Measurements from ENCODE around the gene DLGAP1. TPM values are rescaled to one million over a fixed set of nuclear protein-coding genes. Genes with fewer than 3 reads are reported as not detected.

The DLGAP1 gene
- total RNA-seq, 1 experiment from 2014 or later = 23.0 TPM

DNA sequence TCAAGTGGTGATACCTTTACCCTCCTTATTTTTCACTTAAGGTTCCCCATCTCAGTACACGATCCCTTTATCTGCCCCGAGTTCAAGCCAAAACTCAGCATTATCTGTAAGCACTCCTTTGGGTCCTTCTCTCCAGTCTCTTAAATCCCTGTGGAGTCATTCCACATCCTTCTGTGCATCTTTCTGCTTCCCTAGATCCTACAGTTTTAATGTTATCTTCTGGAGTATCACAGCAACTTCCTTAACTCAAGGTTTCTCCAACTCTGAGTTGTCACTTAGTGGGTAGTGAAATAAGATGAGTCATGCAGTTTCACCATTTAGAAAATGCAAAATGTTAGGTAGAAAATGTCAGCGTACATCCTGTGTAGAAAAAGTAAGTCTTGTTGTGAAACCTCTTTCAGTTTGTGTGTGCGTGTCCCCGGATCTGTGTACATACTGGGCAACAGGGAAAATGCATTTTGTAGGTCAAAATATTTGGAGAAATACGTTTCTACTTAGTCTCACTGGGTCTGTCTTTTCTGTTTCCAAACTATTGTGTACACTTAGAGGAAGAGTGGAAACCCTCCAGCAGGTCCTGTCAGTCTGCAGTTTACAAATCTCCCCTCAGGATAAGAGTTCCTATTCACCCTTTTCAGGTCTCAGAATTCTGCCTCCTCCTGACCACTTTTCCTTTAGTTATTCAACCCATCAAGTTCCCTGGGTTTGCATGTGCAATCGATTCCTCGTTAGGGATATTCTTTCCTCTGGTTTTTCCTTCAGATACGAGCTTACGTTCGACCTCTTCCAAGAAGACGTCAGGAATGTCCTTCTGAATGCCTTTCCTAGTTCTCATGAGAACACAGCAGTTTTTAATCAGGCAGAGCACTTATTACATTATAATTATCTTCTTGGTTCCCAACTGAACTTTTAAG is 850.4 kb downstream of the DLGAP1 start:
- Mint-ChIP-seq H3K9me3 (no peaks in the 10 kb centered on the region; the same call in 1 of the 2 replicates), H3K27ac (no peak overlapping the region), H3K4me1 (peaks cover 24% of the 10 kb centered on the region), H3K4me3 (no peak overlapping the region), H3K36me3 (peaks cover 22% of the 10 kb centered on the region), H3K27me3 (ENCODE audit: low read depth) (no peaks in the 10 kb centered on the region)
- CTCF ChIA-PET = interaction anchor here (0.9 to 4.9 kb wide), 12 partner anchors 8 to 390 kb away, joined by 3 to 72 read pairs (median 15); no protein-coding TSS in a partner anchor
- POLR2A ChIA-PET = interaction anchor here (0.6 to 2.2 kb wide), 14 partner anchors 10 to 343 kb away, joined by 3 to 41 read pairs (median 6); partner anchors contain the start of gene MYL12B
- TF ChIP-seq, protein P1, sequence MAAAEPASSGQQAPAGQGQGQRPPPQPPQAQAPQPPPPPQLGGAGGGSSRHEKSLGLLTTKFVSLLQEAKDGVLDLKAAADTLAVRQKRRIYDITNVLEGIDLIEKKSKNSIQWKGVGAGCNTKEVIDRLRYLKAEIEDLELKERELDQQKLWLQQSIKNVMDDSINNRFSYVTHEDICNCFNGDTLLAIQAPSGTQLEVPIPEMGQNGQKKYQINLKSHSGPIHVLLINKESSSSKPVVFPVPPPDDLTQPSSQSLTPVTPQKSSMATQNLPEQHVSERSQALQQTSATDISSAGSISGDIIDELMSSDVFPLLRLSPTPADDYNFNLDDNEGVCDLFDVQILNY (CRISPR knock-in tag; IDR thresholded peaks at IDR 0.05) = no peak
- 0 out of 2 replicates have a peak, but pooled peaks have one; percentile 25 for TF ChIP-seq ETV6 (CRISPR knock-in tag; IDR thresholded peaks at IDR 0.05)
- 0 out of 2 replicates have a peak, but pooled peaks have one; percentile 23 for TF ChIP-seq ZNF425 (CRISPR knock-in tag; conservative IDR thresholded peaks at IDR 0.05)
- 0 out of 2 replicates have a peak, but pooled peaks have one; percentile 13 for TF ChIP-seq NFATC4 (CRISPR knock-in tag; IDR thresholded peaks at IDR 0.05)
- TF ChIP-seq ZNF219 (CRISPR knock-in tag; IDR thresholded peaks at IDR 0.05; ENCODE audit: borderline replicate concordance) = no peak
- no peak for TF ChIP-seq SOX15 (CRISPR knock-in tag; IDR thresholded peaks at IDR 0.05)
- peak; percentile 71; the same call in 1 of the 2 replicates for TF ChIP-seq GABPB1 (CRISPR knock-in tag; IDR thresholded peaks at IDR 0.05)
- no peak for TF ChIP-seq CREB1 (CRISPR knock-in tag; IDR thresholded peaks at IDR 0.05)
- no peak for TF ChIP-seq CDX4 (CRISPR knock-in tag; IDR thresholded peaks at IDR 0.05; ENCODE audit: borderline replicate concordance)
- no peak for TF ChIP-seq IRF2 (CRISPR knock-in tag; IDR thresholded peaks at IDR 0.05; ENCODE audit: borderline replicate concordance, low read depth)
- no peak for ATAC-seq
- no peak for DNase-seq (ENCODE audit: low spot score)

DNA sequence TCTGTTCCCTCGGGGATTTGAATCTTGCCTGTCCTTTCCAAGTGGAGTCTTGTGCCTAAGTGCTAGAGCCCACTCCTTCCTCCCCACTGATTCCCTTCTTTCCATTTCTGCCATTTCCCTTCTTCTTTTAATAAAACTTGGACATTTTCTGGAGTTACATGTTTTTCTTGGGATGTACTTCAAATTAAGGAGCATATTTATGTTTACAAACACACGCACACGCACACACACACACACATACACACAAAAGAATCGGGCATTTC is 850.9 kb downstream of the DLGAP1 start:
- no peaks in the 10 kb centered on the region; the same call in 1 of the 2 replicates for H3K9me3 Mint-ChIP-seq
- no peak overlapping the region for H3K27ac Mint-ChIP-seq
- peaks cover 23% of the 10 kb centered on the region for H3K4me1 Mint-ChIP-seq
- ChIA-PET POLR2A (interaction anchor here (0.7 to 2.2 kb wide), 17 partner anchors 7 to 356 kb away, joined by 3 to 41 read pairs (median 5); partner anchors contain the start of genes MYL12A, MYL12B and TGIF1), CTCF (interaction anchor here (0.8 to 3.9 kb wide), 15 partner anchors 9 to 307 kb away, joined by 3 to 72 read pairs (median 5); no protein-coding TSS in a partner anchor)
- no peak for DNase-seq (ENCODE audit: low spot score)
- peaks cover 16% of the 10 kb centered on the region for H3K36me3 Mint-ChIP-seq
- TF ChIP-seq HMGA2 (CRISPR knock-in tag; IDR thresholded peaks at IDR 0.05) (no peak), FOXP1 (CRISPR knock-in tag; IDR thresholded peaks at IDR 0.05; ENCODE audit: borderline replicate concordance) (no peak)
- TF ChIP-seq, protein P2, sequence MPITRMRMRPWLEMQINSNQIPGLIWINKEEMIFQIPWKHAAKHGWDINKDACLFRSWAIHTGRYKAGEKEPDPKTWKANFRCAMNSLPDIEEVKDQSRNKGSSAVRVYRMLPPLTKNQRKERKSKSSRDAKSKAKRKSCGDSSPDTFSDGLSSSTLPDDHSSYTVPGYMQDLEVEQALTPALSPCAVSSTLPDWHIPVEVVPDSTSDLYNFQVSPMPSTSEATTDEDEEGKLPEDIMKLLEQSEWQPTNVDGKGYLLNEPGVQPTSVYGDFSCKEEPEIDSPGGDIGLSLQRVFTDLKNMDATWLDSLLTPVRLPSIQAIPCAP (CRISPR knock-in tag; IDR thresholded peaks at IDR 0.05) = no peak
- H3K27me3 Mint-ChIP-seq (ENCODE audit: low read depth) = no peaks in the 10 kb centered on the region
- ATAC-seq = no peak
- H3K4me3 Mint-ChIP-seq = no peak overlapping the region

DNA sequence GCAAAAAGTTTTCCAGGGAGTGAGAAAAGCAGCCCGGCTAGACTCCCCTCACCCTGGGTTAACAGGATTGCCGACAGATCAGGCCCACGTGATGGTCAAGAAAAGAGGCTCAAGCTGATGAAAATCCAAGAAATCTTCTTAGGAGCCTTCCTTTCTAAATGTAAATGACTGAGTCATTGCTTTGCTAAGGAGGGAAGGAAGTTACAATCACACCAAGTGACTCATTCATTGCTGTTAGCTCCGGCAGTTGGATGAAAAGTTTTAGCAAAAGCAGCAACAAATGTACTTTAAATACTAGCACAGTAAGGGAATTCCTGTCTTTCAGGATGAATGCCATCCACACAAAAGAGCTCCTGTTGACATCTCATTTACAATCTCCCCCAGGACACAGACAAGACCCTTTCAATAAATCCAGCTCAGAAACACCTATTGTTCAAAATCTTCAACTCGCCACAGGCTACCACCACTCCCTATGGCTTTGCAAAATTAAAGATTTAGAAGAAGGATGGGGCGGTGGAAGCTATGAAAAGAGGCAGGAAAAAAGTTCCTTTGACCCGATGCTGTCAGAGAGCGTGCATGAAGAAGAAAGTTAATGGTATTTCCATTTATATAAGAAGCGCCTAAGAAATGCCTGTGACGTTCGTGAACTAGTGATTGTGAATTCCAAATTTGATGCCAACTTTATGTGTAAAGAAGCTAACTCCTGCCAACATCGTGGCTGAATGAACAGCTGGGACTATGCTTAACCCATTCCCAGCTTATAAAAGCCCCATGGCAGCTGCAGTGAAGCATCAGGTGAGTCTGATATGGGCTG is 851.5 kb downstream of the DLGAP1 start:
- no peak overlapping the region for H3K4me3 Mint-ChIP-seq
- H3K9me3 Mint-ChIP-seq = no peaks in the 10 kb centered on the region
- POLR2A ChIA-PET = interaction anchor here (0.6 to 2.2 kb wide), 24 partner anchors 8 to 358 kb away, joined by 3 to 41 read pairs (median 5); partner anchors contain the start of genes MYL12A, MYL12B and TGIF1
- DNase-seq (ENCODE audit: low spot score) (peak; percentile 59), ATAC-seq (peak; percentile 73)
- no peaks in the 10 kb centered on the region for H3K27me3 Mint-ChIP-seq (ENCODE audit: low read depth)
- peaks cover 13% of the 10 kb centered on the region for H3K36me3 Mint-ChIP-seq
- peaks cover 28% of the 10 kb centered on the region for H3K4me1 Mint-ChIP-seq
- CTCF ChIA-PET = interaction anchor here (0.6 to 3.9 kb wide), 21 partner anchors 9 to 320 kb away, joined by 3 to 72 read pairs (median 5); no protein-coding TSS in a partner anchor
- no peak overlapping the region for H3K27ac Mint-ChIP-seq
- TF ChIP-seq ZNF219 (CRISPR knock-in tag; IDR thresholded peaks at IDR 0.05; ENCODE audit: borderline replicate concordance) = no peak
- TF ChIP-seq, protein P3, sequence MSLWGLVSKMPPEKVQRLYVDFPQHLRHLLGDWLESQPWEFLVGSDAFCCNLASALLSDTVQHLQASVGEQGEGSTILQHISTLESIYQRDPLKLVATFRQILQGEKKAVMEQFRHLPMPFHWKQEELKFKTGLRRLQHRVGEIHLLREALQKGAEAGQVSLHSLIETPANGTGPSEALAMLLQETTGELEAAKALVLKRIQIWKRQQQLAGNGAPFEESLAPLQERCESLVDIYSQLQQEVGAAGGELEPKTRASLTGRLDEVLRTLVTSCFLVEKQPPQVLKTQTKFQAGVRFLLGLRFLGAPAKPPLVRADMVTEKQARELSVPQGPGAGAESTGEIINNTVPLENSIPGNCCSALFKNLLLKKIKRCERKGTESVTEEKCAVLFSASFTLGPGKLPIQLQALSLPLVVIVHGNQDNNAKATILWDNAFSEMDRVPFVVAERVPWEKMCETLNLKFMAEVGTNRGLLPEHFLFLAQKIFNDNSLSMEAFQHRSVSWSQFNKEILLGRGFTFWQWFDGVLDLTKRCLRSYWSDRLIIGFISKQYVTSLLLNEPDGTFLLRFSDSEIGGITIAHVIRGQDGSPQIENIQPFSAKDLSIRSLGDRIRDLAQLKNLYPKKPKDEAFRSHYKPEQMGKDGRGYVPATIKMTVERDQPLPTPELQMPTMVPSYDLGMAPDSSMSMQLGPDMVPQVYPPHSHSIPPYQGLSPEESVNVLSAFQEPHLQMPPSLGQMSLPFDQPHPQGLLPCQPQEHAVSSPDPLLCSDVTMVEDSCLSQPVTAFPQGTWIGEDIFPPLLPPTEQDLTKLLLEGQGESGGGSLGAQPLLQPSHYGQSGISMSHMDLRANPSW (CRISPR knock-in tag; conservative IDR thresholded peaks at IDR 0.05; ENCODE audit: low read depth) = no peak
- TF ChIP-seq FOXP4 (CRISPR knock-in tag; IDR thresholded peaks at IDR 0.05) = no peak
- TF ChIP-seq, protein P4, sequence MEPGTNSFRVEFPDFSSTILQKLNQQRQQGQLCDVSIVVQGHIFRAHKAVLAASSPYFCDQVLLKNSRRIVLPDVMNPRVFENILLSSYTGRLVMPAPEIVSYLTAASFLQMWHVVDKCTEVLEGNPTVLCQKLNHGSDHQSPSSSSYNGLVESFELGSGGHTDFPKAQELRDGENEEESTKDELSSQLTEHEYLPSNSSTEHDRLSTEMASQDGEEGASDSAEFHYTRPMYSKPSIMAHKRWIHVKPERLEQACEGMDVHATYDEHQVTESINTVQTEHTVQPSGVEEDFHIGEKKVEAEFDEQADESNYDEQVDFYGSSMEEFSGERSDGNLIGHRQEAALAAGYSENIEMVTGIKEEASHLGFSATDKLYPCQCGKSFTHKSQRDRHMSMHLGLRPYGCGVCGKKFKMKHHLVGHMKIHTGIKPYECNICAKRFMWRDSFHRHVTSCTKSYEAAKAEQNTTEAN (CRISPR knock-in tag; IDR thresholded peaks at IDR 0.05) = no peak
- TF ChIP-seq GABPB1 (CRISPR knock-in tag; IDR thresholded peaks at IDR 0.05) = peak; percentile 83

Data from WTC11 (cell line).